ENCODE data around the gene AMER3.

Gene AMER3

DNA sequence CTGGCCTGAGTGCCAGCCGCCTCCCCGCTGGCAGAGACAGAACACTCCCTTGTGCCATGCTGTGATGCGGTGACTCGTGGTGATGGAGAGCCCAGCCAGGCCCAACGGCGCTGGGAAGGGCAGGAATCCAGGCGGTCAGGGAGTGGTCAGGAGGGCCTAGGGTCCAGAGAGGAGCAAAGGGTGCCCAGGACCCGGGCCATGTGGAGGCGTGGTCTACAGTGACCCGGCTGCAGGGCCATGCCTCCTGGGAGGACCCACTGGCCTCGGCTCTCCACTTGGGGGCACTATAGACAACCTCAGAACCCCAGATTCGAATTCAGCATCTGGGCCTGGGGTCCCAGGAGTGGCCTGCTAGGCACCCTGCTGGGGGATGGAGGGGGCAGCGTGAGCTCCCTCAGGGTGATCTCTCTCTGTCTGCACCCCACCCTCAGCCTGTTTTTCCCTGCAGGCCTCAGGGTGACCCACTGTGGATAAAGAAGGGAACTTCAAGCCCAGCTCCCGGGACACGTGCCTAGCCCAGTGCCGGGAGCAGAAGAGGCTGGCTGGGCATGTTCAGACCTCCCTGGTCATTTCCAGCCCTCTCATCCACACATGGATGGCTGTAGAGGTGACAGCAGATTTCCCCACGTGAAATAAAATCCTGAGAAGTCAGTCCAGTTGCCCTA is 13.0 kb downstream of the AMER3 start:
- intact Hi-C loops (cut with DNase I) = no loop called here
- DNase-seq = no peak

DNA sequence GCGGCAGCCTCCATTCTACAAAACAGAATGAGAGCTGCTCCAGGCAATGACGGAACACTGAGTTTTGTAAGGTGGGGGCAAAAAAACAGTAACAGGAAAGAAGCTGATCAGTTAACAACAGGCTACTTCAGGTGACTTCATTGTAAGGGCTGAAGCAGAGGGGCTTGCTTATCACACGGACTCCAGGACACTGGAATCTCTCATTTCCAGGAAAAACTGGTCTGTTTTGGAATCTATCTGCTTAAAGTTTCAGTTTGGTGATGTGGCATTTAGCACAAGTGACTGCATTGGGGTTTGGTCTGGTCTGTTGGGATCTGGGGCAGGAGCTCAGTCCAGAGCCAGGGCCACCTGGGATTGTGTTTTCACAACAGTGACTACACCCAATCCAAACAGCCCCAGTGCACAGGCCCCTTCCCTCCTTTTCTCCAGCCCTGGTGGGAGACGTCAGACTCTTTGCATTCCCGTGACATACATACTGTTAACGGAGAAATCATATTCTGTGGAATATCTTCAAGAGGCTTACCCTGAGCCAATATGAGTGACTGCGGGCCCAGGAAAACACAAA is 14.1 kb downstream of the AMER3 start:
- intact Hi-C loops (cut with DNase I) = no loop called here
- DNase-seq = no peak

DNA sequence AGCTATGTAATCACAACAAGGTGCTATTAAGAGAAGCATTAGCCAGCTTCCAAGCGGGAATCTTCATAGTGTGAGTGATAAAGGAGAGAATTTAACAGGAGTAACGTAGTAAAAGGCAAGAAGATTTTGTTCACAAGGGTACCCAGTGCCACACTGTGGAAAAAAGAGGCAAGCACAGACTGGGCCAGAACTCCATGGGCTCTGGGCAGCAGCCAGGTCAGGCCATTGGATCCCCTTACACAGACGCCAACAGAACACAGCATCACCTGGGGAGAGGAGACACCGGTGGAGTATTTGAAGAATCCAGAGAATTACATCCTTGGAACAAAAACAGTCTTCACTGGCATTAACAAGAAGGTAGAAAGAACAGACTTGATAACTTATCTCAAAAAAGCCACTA is 21.2 kb downstream of the AMER3 start:
- DNase-seq = no peak
- intact Hi-C loops (cut with DNase I) = no loop called here

DNA sequence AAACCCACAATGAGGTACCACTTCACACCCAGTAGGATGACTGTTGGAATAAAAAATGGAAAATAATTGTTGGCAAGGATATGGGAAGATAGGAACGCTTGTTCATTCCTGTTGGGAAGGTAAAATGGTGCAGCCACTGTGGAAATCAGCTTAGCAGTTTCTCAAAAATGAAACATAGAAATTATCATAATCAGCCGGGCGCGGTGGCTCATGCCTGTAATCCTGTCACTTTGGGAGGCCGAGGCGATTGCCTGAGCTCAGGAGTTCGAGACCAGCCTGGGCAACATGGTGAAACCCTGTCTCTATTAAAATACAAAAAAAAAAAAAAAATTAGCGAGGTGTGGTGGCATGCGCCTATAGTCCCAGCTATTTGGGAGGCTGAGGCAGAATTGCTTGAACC is 23.4 kb downstream of the AMER3 start:
- no peak for DNase-seq
- intact Hi-C loops (cut with DNase I) = no loop called here

DNA sequence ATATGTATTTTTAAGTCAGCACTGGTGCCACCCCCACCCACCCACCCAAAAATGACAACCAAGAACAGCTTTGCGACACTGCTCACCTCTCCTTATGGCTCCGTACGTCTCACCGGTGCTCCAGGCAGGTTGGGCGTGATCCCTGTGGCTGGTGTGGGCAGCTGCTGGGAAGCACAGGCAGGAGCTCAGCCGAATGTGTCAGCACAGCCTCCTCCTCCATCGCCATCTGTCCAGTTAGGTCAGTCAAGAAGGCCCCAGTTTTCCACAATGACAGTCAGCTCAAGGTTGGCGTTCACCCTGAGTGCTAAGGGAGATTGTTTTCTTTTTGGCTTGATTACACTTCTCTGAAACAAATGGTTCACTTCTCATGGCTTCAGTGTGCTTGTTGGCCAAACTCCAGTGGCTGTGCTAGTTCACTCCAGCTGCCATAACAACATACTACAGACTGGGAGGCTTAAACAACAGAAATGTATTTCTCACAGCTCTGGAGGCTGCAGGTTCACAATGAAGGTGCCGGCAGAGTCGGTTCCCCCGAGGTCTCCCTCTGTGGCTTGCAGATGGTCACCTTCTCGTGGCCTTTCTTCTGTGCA is 30.2 kb downstream of the AMER3 start:
- peak in 30 of 42 donors; percentile 29 to 85 (median 52) for DNase-seq
- intact Hi-C loops (cut with DNase I) = no loop called here

DNA sequence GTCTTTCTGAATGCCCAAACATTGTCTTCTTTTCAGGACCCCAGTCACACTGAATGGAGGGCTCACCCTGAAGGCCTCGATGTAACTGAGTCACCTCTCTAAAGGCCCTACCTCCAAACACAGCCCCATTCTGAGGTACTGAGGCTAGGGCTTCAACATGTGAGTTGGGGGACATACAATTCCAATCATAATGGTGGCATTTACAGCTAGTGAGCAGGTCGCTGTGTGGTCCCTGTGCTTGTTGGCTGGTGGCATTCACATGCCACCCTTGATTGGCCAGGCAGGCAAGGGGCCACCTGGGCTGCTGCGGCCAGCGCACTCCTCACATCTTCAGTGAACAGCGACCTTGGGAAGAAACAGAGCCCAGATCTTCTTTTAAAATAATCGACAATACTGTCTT is 30.7 kb downstream of the AMER3 start:
- no peak for DNase-seq

DNA sequence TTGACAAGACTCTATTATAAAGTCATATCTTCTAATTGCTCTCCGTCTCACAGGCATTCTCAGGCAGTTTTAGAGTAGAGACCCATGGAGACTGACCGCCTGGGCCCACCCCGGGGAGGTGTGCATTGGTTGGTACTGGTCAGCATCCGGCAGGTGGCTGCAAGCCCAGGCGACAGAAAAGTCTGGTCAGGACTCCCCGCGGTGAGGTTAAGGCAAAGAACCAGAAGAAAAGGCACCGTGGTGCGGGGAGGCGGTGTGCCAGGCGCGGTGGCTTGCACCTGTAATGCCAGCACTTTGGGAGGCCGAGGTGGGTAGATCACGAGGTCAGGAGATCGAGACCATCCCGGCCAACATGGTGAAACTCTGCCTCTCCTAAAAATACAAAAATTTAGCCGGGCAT is 32.5 kb downstream of the AMER3 start:
- DNase-seq = no peak

More for the DNA sequence above, 30.7 kb downstream of the AMER3 start:
- intact Hi-C loops (cut with DNase I) = no loop called here

DNA sequence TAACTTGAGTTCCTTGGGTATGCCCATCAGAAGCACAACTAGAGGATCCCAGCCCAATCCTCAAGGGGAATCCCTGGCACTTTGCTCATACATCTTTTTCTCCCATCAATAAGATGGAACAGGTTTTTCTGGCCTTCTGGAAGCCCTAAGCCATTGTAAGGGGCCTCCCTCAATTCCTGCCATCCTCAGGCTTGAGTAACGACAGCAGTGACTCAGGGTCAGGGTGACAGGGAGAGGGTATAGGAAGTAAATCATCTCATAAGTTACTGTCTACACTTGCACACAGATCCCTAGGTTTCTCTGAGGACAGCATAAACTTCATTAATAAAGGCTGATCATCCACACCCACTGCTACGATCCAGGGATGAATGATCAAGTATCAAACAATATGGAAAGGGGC is 35.0 kb downstream of the AMER3 start:
- intact Hi-C loops (cut with DNase I) = no loop called here
- no peak for DNase-seq

More for the DNA sequence above, 32.5 kb downstream of the AMER3 start:
- intact Hi-C loops (cut with DNase I) = no loop called here

DNA sequence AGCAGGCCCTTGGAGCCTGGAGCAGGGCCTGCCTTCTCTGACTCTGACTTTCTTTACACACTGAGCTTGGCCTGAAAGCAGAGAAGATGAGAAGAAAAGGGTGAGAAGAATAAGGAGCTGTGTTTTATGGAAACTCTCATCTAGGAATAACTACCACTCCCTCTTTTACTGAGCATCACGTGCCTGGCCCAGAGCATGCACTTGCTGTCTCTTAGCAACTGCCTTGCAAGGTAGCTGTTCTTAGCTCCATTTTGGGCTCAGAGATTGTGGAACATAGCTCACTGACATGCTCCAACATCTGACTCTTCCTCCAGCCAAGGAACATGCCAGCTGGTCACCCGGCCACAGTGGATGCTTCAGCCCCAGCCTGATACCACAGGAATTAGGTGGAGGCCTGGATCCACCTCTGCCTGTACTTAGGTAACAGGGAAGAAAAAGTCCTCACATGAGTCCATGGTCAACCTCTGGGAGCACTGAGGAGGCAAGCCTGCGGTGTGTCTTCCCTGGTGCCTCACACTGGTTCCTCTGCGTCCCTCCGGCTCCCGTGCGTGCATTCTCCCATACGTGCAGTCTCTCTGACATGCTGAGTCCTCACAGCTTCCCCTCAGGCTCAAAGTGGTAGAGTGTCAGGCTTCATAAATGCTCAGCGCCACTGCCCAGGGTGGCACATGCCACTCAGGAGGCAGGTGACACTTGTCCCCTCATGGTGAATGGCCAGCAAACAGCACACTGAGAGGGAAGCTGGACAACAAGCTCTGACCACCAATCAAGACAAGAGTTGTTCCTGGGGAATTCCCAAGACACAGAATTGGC is 35.7 kb downstream of the AMER3 start:
- intact Hi-C loops (cut with DNase I) = no loop called here
- DNase-seq = peak in 39 of 42 donors; percentile 19 to 90 (median 68)

DNA sequence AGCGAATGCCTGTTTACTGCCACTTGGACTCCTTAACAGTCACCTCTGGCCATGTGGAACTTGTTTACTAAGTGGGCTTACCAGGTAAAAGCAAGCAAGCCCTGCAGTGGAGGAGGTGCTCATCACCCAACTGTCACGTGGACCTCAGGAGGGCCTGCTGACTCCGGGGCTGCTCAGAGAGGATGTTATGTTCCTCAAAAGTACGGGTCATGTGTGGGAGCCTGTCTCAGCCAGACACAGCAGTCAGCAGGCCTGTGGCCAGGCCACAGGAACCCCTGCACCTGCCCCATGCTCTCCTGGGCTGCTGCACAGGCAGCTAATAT is 36.2 kb downstream of the AMER3 start:
- peak in 3 of 42 donors; percentile 29 to 53 (median 35) for DNase-seq
- intact Hi-C loops (cut with DNase I) = no loop called here

DNA sequence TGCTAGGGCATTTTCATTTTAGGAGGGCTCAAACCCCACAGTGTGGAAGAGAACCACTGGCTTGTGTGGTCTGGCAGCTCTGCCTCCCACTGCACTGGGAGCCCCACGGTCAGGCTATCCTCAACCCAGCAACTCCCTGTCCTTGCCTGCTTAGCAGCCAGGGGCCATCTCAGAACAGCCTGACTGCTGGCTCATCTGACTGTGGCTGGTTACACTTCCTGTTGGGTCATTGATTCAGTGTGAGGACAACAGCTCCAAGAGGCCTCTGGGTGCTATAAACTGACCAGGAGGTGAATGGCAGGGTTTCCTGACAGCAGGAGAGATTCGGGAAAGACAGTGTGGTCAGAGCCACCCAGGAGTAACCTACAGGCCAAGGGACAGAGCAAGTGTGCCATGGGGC is 40.1 kb downstream of the AMER3 start:
- peak in 1 of 42 donors; percentile 9 for DNase-seq
- intact Hi-C loops (cut with DNase I) = no loop called here

DNA sequence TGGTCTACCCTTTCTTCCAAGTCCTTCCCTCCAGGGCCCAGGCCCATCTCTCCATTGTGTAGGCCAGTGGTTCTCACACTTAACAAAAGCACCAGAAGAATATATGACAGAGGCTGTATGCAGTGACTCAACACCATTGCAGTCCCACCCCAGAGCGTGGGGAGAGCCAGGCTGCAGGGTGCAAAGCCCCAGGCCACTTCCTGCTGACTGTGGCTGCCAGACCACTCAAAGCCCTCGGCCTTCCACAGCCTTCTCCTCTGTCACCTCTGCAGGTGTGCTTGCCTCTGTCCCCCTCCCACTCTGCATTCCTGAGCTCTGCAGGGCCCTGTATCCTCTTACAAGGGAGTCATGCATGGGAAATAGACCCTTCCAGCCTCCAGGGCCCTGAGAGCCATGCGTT is 41.0 kb downstream of the AMER3 start:
- intact Hi-C loops (cut with DNase I) = loop anchor here (2.0 kb wide), 1 partner anchor 125 kb away; no protein-coding TSS in a partner anchor
- DNase-seq = no peak

DNA sequence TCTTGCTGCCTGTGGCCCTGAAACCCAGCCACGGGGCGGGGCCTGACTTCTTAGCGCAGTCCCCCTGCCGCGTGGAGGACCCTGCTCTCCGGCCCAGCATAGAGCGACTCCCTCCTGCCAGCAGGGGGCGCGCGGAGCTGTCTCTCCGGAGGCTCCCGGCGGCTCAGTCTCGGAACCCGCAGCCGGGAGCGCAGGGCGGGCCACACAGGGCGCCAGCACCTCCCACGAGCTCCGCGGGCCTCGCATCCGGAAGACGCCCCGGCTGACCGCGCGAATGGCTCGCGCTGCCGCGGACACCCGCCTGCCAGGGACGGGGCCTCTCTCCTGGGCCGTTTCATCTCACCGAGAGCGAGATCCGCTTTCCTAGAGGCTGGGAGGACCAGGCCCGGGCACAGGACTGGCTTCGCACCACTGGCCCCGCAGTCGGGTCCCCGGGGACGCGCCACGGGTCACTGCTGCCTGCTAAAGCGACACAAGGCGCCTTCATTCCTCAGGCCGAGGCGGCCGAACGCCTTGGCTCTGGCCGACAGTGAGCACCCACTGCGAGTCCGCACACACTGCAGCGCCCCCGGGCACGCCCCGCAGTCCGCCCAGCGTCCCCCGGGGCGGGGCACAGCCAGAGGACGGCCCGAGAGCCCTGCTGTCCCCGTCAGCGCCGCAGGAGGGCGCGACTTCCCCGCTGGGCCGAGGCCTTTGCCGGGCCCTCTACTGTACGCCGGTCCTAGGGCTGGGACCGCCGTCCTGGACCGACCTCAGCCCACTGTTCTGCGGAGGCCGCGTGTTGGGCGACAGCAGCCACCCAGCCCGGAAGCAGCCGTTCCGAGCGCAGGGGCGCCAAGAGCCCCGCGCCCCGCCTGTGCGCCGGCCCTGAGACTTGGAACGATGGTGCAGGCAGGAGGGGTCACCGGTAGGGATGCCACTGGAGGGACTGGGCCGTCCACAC is 42.4 kb downstream of the AMER3 start:
- DNase-seq = peak; percentile 77 to 99 (median 95)
- intact Hi-C loops (cut with DNase I) = loop anchor here (2.0 kb wide), 2 partner anchors 75 to 123 kb away; no protein-coding TSS in a partner anchor

DNA sequence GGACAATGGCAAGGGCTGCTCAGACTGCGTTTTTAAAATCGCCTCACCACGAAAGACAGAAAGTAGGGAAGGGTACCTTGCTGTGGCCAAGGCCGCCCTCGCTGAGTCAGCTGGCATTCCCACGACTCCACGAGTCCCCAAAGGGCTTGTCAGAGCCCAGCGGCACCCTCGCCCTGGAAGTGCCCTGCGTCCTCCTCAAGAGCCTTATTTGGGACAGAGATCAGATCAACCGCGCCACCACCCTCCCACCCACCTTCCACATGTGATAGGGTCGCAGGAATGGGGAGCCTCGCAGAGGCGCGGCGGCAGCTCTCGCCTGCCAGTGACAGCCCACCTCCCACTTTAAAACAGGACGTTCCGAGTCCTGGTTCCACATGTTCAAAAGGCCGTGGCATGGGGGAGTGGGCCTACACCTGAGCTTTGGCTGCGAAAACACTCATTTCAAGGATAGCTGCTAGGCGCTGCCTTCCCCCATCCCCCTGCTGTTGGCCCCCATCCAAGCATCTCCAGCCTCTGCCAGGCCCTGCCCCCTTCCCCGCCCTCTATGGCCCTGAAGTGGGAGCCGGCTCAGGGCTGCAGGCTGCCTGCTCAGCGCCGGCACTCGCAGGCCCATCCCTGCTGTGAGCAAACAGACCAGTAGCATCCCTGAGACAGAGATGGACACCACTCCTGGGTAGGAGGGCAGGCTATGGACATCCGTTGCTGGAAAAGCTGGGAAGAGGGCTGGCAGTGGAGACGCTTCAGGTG is 43.3 kb downstream of the AMER3 start:
- intact Hi-C loops (cut with DNase I) = loop anchor here (2.0 kb wide), 1 partner anchor 74 kb away; no protein-coding TSS in a partner anchor
- peak in 37 of 42 donors; percentile 35 to 85 (median 65) for DNase-seq

DNA sequence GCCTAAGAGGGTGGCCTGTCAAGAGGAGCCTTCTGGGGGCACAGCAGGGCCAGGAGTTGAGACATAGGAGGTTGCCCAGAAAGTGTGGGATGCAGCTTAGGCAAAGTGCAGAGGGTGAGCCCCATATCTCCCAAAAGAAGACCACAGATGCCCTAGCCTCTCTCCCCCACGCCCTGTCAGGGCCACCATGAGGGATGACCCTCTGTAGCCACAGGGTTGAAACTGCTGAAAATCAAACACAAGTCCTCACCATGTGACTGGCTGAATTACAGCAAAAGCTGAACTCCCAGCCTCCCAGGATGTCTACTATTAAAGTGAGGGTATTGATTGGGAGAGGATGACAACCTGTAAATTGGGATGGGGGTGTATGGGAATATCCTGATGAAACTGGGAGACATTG is 44.0 kb downstream of the AMER3 start:
- intact Hi-C loops (cut with DNase I) = loop anchor here (2.0 kb wide), 1 partner anchor 74 kb away; no protein-coding TSS in a partner anchor
- no peak for DNase-seq

DNA sequence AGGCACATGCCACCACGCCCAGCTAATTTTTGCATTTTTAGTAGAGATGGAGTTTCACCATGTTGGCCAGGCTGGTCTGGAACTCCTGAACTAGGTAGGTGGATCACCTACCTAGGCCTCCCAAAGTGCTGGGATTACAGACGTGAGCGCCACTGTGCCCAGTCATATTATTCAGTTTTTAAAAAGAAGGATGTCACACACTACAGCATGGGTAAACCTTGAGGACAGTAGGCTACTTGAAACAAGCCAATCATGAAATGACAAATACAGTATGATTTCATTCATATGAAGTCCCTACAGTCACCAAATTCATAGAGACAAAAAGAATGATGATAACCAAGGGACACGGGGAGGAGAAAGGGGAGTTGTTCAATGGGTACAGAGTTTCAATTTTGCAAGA is 50.3 kb downstream of the AMER3 start:
- intact Hi-C loops (cut with DNase I) = no loop called here
- DNase-seq = no peak

DNA sequence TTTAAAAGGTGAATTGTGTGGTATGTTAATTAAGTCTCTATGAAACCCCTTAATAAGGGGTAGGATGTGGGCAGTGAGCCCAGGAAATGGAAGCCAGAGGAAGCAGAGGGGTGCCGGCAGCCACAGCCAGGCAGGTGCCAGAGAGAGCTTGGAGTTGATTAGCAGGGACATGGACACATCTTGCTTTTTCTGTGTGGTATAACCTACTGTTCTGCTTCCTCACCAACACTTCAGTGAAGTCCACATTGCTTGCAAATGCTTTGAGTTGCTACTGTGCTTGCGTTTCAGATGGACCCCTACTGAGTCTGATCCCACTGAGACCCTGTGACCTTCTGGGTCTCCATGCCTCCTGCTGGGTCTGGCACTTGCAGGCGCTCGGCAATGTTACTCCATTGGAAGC is 51.0 kb downstream of the AMER3 start:
- DNase-seq = peak in 1 of 42 donors; percentile 35
- intact Hi-C loops (cut with DNase I) = no loop called here
